ENCODE data around the gene ZNF473. TPM values are rescaled to one million over a fixed set of nuclear protein-coding genes. Genes with fewer than 3 reads are reported as not detected.

The ZNF473 gene
- total RNA-seq, 1 experiment from 2014 or later, result 13.9 TPM

DNA sequence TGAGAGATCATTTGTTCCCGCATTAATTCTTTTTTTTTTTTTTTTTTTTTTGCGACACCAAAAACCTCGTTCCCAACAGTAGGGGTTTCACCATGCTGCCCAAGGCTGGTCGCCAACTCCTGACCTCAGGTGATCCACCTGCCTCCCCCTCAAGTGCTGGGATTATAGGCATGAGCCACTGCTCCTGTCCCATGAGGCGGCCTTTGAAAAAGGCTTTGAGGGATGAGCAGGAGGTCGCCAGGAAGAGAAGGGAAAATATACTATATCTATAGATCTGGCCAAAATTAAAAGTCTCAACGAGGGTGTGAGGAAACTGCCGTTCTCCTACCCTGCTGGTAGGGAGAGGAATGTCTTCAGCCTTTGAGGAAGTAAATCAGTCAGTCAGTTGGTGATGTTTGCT, 26.2 kb downstream of the ZNF473 start:
- ChIA-PET CTCF (no interaction called here), POLR2A (ENCODE audit: unreplicated experiment) (interaction anchor here (0.7 kb wide), 1 partner anchor 462 kb away, joined by 7 read pairs; no protein-coding TSS in a partner anchor)
- H3K27ac ChIP-seq, result no peak overlapping the region
- no peak overlapping the region for H3K4me2 ChIP-seq
- H3K36me3 ChIP-seq (ENCODE audit: low read depth), result peaks cover 5% of the 10 kb centered on the region; the same call in 1 of the 2 replicates
- intact Hi-C loops (cut with micrococcal nuclease; ENCODE audit: unreplicated experiment), result no loop called here
- no peaks in the 10 kb centered on the region for H3K9me2 ChIP-seq (ENCODE audit: insufficient read depth)
- H3K79me2 ChIP-seq (ENCODE audit: low read depth), result no peaks in the 10 kb centered on the region
- peaks cover 43% of the 10 kb centered on the region for H3K9me3 ChIP-seq (ENCODE audit: insufficient read depth, low read depth)
- H3K4me1 ChIP-seq (replicated peaks; ENCODE audit: insufficient read depth), result no peaks in the 10 kb centered on the region
- no peaks in the 10 kb centered on the region for H4K20me1 ChIP-seq (ENCODE audit: insufficient read depth)
- peaks cover 13% of the 10 kb centered on the region; the same call in 1 of the 2 replicates for H3F3A ChIP-seq (ENCODE audit: insufficient read depth, low read depth)
- no peaks in the 10 kb centered on the region for H3K27me3 ChIP-seq (ENCODE audit: insufficient read depth, low read depth)
- H2AFZ ChIP-seq, result no peak overlapping the region
- no peak for TF ChIP-seq EZH2 (IDR thresholded peaks at IDR 0.05; ENCODE audit: low read depth)
- TF ChIP-seq, protein P1, sequence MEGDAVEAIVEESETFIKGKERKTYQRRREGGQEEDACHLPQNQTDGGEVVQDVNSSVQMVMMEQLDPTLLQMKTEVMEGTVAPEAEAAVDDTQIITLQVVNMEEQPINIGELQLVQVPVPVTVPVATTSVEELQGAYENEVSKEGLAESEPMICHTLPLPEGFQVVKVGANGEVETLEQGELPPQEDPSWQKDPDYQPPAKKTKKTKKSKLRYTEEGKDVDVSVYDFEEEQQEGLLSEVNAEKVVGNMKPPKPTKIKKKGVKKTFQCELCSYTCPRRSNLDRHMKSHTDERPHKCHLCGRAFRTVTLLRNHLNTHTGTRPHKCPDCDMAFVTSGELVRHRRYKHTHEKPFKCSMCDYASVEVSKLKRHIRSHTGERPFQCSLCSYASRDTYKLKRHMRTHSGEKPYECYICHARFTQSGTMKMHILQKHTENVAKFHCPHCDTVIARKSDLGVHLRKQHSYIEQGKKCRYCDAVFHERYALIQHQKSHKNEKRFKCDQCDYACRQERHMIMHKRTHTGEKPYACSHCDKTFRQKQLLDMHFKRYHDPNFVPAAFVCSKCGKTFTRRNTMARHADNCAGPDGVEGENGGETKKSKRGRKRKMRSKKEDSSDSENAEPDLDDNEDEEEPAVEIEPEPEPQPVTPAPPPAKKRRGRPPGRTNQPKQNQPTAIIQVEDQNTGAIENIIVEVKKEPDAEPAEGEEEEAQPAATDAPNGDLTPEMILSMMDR (conservative IDR thresholded peaks at IDR 0.05), result no peak
- no peak for DNase-seq
- no TSS peak for BruUV-seq (replicated peaks)
- no peak overlapping the region for H3K4me3 ChIP-seq

DNA sequence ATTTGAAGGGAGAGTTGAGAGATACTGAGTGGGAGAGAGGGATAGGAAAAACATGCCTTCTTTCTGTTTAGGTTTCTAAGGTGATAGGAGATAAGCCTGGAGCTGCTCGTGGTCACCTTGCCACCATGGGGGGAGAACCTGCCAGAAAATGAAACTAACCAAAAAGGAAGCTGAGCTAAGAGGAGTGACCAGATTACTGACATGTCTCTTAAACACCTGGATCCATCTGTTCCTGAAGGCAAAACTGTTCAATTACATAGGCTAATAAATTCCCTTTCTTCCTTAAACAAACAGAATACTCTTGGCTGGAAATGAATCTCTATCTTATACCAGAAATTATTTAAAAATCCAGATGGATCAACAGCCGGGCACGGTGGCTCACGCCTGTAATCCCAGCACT, 27.3 kb downstream of the ZNF473 start:
- no peak overlapping the region for H3K4me3 ChIP-seq
- POLR2A ChIA-PET (ENCODE audit: unreplicated experiment), result interaction anchor here (0.6 kb wide), 1 partner anchor 727 kb away, joined by 5 read pairs; no protein-coding TSS in a partner anchor
- H3K79me2 ChIP-seq (ENCODE audit: low read depth), result no peaks in the 10 kb centered on the region
- no peak overlapping the region for H2AFZ ChIP-seq
- no peaks in the 10 kb centered on the region for H3K27me3 ChIP-seq (ENCODE audit: insufficient read depth, low read depth)
- intact Hi-C loops (cut with micrococcal nuclease; ENCODE audit: unreplicated experiment), result no loop called here
- H3K27ac ChIP-seq, result no peak overlapping the region
- TF ChIP-seq, protein P1 (conservative IDR thresholded peaks at IDR 0.05), result no peak
- no peak for TF ChIP-seq EZH2 (IDR thresholded peaks at IDR 0.05; ENCODE audit: low read depth)
- no peaks in the 10 kb centered on the region for H3K9me2 ChIP-seq (ENCODE audit: insufficient read depth)
- no peaks in the 10 kb centered on the region for H3K4me1 ChIP-seq (replicated peaks; ENCODE audit: insufficient read depth)
- DNase-seq, result no peak
- H3K4me2 ChIP-seq, result no peak overlapping the region
- CTCF ChIA-PET, result no interaction called here
- peaks cover 35% of the 10 kb centered on the region for H3K9me3 ChIP-seq (ENCODE audit: insufficient read depth, low read depth)
- H3K36me3 ChIP-seq (ENCODE audit: low read depth), result no peaks in the 10 kb centered on the region
- peaks cover 10% of the 10 kb centered on the region; the same call in 1 of the 2 replicates for H3F3A ChIP-seq (ENCODE audit: insufficient read depth, low read depth)
- no peaks in the 10 kb centered on the region for H4K20me1 ChIP-seq (ENCODE audit: insufficient read depth)
- no TSS peak for BruUV-seq (replicated peaks)

DNA sequence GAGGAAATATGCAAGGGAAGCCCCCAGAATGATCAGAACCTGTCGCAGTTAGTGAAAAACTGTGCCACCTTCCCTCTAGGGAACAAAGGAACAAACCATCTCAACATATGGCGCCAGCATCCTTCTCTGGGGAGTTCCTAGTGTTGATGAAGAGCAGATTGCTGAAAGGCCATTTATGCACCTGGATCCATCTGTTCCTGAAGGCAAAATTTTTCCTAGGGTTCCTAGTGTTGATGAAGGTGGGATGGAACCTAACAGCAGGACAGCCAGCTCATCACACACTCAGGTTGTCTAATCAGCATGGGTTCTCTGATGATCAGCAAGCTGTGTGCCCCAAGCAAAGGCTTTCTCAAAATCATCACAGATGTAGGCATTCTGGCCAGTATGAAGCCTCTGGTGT, 32.6 kb downstream of the ZNF473 start:
- CTCF ChIA-PET, result no interaction called here

More for the DNA sequence above, 32.6 kb downstream of the ZNF473 start:
- no peak overlapping the region for H3K4me3 ChIP-seq
- no TSS peak for BruUV-seq (replicated peaks)
- no peak overlapping the region for H2AFZ ChIP-seq
- intact Hi-C loops (cut with micrococcal nuclease; ENCODE audit: unreplicated experiment), result no loop called here
- H3F3A ChIP-seq (ENCODE audit: insufficient read depth, low read depth), result no peaks in the 10 kb centered on the region
- H3K4me1 ChIP-seq (replicated peaks; ENCODE audit: insufficient read depth), result no peaks in the 10 kb centered on the region
- no peaks in the 10 kb centered on the region for H3K79me2 ChIP-seq (ENCODE audit: low read depth)
- TF ChIP-seq, protein P1 (conservative IDR thresholded peaks at IDR 0.05), result no peak
- TF ChIP-seq EZH2 (IDR thresholded peaks at IDR 0.05; ENCODE audit: low read depth), result no peak
- peaks cover 32% of the 10 kb centered on the region for H3K9me3 ChIP-seq (ENCODE audit: insufficient read depth, low read depth)
- H3K27me3 ChIP-seq (ENCODE audit: insufficient read depth, low read depth), result 0 out of 2 replicates have a peak, but pooled peaks cover 7% of the 10 kb centered on the region
- no peaks in the 10 kb centered on the region for H4K20me1 ChIP-seq (ENCODE audit: insufficient read depth)
- POLR2A ChIA-PET (ENCODE audit: unreplicated experiment), result no interaction called here
- DNase-seq, result no peak
- no peak overlapping the region for H3K27ac ChIP-seq
- no peaks in the 10 kb centered on the region for H3K9me2 ChIP-seq (ENCODE audit: insufficient read depth)
- H3K36me3 ChIP-seq (ENCODE audit: low read depth), result no peaks in the 10 kb centered on the region
- H3K4me2 ChIP-seq, result no peak overlapping the region

Data from PC-9 (cell line).